Right lobe of liver (tissue), 6 donors: Measurements from ENCODE around the gene RAI1. TPM values are rescaled to one million over a fixed set of nuclear protein-coding genes. Genes with fewer than 3 reads are reported as not detected.

Experiments used
- ATAC-seq, 4 donors: fragments of 200-7000 bp; cut with Tn5 transposase; one replicate each; pipeline ENCODE4 v1.9.1; 2020; ENCODE audit warnings: mild to moderate bottlenecking in 4 of 4, moderate library complexity in 4 of 4
- DNase-seq, 3 donors: peaks; one replicate each; pipeline ENCODE4 v3.0.0-alpha.2; 2020
- H3K27ac ChIP-seq, 3 donors: fragments of 200-600 bp; one replicate each; pipeline ENCODE4 v1.8.0; 2022
- H3K27me3 ChIP-seq, 2 donors: fragments of 200-600 bp; one replicate each; pipeline ENCODE4 v1.8.0; 2022
- H3K36me3 ChIP-seq, 4 donors: fragments of 200-600 bp; sonication (generic) in 1 of 4; one replicate each; pipeline versions ENCODE4 v1.5.1 to v1.8.0; 2017 to 2022; ENCODE audit warnings: control low read depth in 1 of 4
- H3K4me1 ChIP-seq, 4 donors: fragments of 200-600 bp; sonication (generic) in 1 of 4; one replicate each; pipeline versions ENCODE4 v1.5.1 to v1.8.0; 2017 to 2022; ENCODE audit warnings: control low read depth in 1 of 4
- H3K4me3 ChIP-seq, 3 donors: fragments of 200-600 bp; one replicate each; pipeline ENCODE4 v1.8.0; 2022
- H3K9me3 ChIP-seq, 4 donors: fragments of 200-600 bp; sonication (generic) in 1 of 4; one replicate each; pipeline versions ENCODE4 v1.5.1 to v1.8.0; 2017 to 2022; ENCODE audit warnings: control low read depth in 1 of 4
- CTCF ChIP-seq, 4 donors: fragments of 200-600 bp in 3 of 4; fragments of 450-650 bp in 1 of 4; IDR thresholded peaks; one replicate each; pipeline versions ENCODE4 v1.5.1 to v1.8.0; 2016 to 2022; ENCODE audit warnings: antibody characterized with exemption in 4 of 4, mild to moderate bottlenecking in 2 of 4
- POLR2A ChIP-seq: fragments of 450-650 bp; IDR thresholded peaks from one replicate; pipeline ENCODE4 v1.6.1; 2017; ENCODE audit warnings: antibody characterized with exemption, mild to moderate bottlenecking
- WGBS: methylation state at CpG from one replicate; pipeline ENCODE4 v1.1.6; 2018; ENCODE audit warnings: low coverage, low lambda C conversion rate; ENCODE audit not compliant: insufficient coverage; ENCODE audit errors: missing lambda C conversion rate; 5-methylcytosine and 5-hydroxymethylcytosine counted together
- intact Hi-C, 2 donors: fragments of 100-400 bp; cut with DNase I; formaldehyde crosslinking; loops; one replicate each; pipeline versions ENCODE4 v1.11.2 to v1.14.1; 2022
- total RNA-seq, 6 experiments: library from RNA; depleted of rRNA in 2 of 6; stranded (reverse); fragments of >200 nt in 2 of 6; fragmentation: NEBNext Ultra II Directional in 3 of 6; extraction: Animal tissue kit (Norgen Biotek cat#: 25700) in 3 of 6; gene quantifications; one replicate each; pipeline versions ENCODE4 v1.1.0 to v1.2.4, GENCODE V29; 2016 to 2023
- donor health status: DM: no; HTN: yes; CAD: no.
- donor health status: DM: no; HTN: no; CAD: no.
- donor health status: DM: no; HTN: no; CAD: no.
- donor health status: DM: no; HTN: yes; CAD: no.
- donor health status: DM: no; HTN: yes; CAD: no.

RAI1 gene
- total RNA-seq, 6 experiments from 2014 or later, result 6.1 to 14.5 (median 8.4) TPM

GRCh38 chr17:17723354-17724261, 42.4 kb downstream of the RAI1 start:
- Histone ChIP-seq H3K9me3 (no peaks in the 10 kb centered on the region), H3K27ac (peak overlapping the region in 2 of 3 donors; percentile 40 to 67)
- DNase-seq, result no peak

GRCh38 chr17:17724307-17725010, 43.2 kb downstream of the RAI1 start:
- peak overlapping the region; percentile 25 to 39 (median 25) for H3K4me3 ChIP-seq
- no peaks in the 10 kb centered on the region for H3K4me1 ChIP-seq
- ATAC-seq (peak; percentile 53 to 65 (median 59)), DNase-seq (peak in 2 of 3 donors; percentile 62 to 71)
- intact Hi-C loops, result no loop called here
- peak overlapping the region; percentile 31 to 67 (median 40) for H3K27ac ChIP-seq
- no peak for TF ChIP-seq POLR2A
- TF ChIP-seq CTCF (IDR thresholded peaks at IDR 0.05), result no peak
- H3K36me3 ChIP-seq, result no peaks in the 10 kb centered on the region
- no peaks in the 10 kb centered on the region for H3K9me3 ChIP-seq
- WGBS, result 56% methylated on average over 11 of the region's 53 CpGs
- no peaks in the 10 kb centered on the region for H3K27me3 ChIP-seq

More at GRCh38 chr17:17723354-17724261, 42.4 kb downstream of the RAI1 start:
- H3K4me3 ChIP-seq, result peak overlapping the region; percentile 25 to 39 (median 25)
- no peaks in the 10 kb centered on the region for H3K4me1 ChIP-seq
- ATAC-seq, result peak in 1 of 4 donors; percentile 14
- no peaks in the 10 kb centered on the region for H3K36me3 ChIP-seq
- no peak for TF ChIP-seq POLR2A
- no peak for TF ChIP-seq CTCF (IDR thresholded peaks at IDR 0.05)
- WGBS, result 37% methylated on average over 59 of the region's 103 CpGs
- H3K27me3 ChIP-seq, result no peaks in the 10 kb centered on the region
- intact Hi-C loops, result no loop called here

- peak; percentile 42 to 70 (median 68) for ATAC-seq
- intact Hi-C loops, result no loop called here
- Histone ChIP-seq H3K4me3 (peak overlapping the region in 2 of 3 donors; percentile 25 to 39), H3K9me3 (no peaks in the 10 kb centered on the region), H3K36me3 (no peaks in the 10 kb centered on the region), H3K4me1 (no peaks in the 10 kb centered on the region), H3K27ac (peak overlapping the region in 2 of 3 donors; percentile 40 to 67), H3K27me3 (no peaks in the 10 kb centered on the region)
- no peak for TF ChIP-seq POLR2A
- TF ChIP-seq CTCF (IDR thresholded peaks at IDR 0.05), result no peak
- WGBS, result 55% methylated on average over 17 of the region's 36 CpGs
- DNase-seq, result peak; percentile 59 to 71 (median 66)
Measured at GRCh38 chr17:17725011-17725751, 43.9 kb downstream of the RAI1 start.

GRCh38 chr17:17725752-17726457, 44.6 kb downstream of the RAI1 start:
- Histone ChIP-seq H3K27ac (peak overlapping the region in 2 of 3 donors; percentile 40 to 67), H3K36me3 (no peaks in the 10 kb centered on the region), H3K27me3 (no peaks in the 10 kb centered on the region), H3K4me3 (no peak overlapping the region), H3K4me1 (no peaks in the 10 kb centered on the region), H3K9me3 (no peaks in the 10 kb centered on the region)
- peak in 1 of 3 donors; percentile 56 for DNase-seq
- intact Hi-C loops, result no loop called here
- peak; percentile 32 to 54 (median 41) for ATAC-seq
- TF ChIP-seq POLR2A (no peak), CTCF (IDR thresholded peaks at IDR 0.05) (no peak)
- 46% methylated on average over 3 of the region's 7 CpGs for WGBS
